Glutamatergic neuron (in vitro differentiated cells): ENCODE results near the gene HOTAIR. TPM values are rescaled to one million over a fixed set of nuclear protein-coding genes. Genes with fewer than 3 reads are reported as not detected.

ENCODE experiments used
- DNase-seq: peaks from one replicate; pipeline ENCODE4 v3.0.0; 2022
- H3K27ac Mint-ChIP-seq: one replicate; pipeline ENCODE4 v1.8.0; 2020; ENCODE audit warnings: mild to moderate bottlenecking, mixed read lengths, inconsistent platforms; ENCODE audit not compliant: unreplicated experiment
- H3K27me3 Mint-ChIP-seq: one replicate; pipeline ENCODE4 v1.8.0; 2020; ENCODE audit warnings: mild to moderate bottlenecking, moderate library complexity, mixed read lengths, inconsistent platforms; ENCODE audit not compliant: unreplicated experiment
- H3K36me3 Mint-ChIP-seq: one replicate; pipeline ENCODE4 v1.8.0; 2020; ENCODE audit warnings: mild to moderate bottlenecking, mixed read lengths, inconsistent platforms; ENCODE audit not compliant: unreplicated experiment
- H3K4me1 Mint-ChIP-seq: one replicate; pipeline ENCODE4 v1.8.0; 2020; ENCODE audit warnings: mild to moderate bottlenecking, low read depth, mixed read lengths, inconsistent platforms; ENCODE audit not compliant: unreplicated experiment
- H3K4me3 Mint-ChIP-seq: one replicate; pipeline ENCODE4 v1.8.0; 2020; ENCODE audit warnings: mild to moderate bottlenecking, mixed read lengths, inconsistent platforms; ENCODE audit not compliant: unreplicated experiment
- H3K9me3 Mint-ChIP-seq: one replicate; pipeline ENCODE4 v1.8.0; 2020; ENCODE audit warnings: mild to moderate bottlenecking, moderate library complexity, mixed read lengths, inconsistent platforms; ENCODE audit not compliant: unreplicated experiment
- total RNA-seq: library from RNA; stranded (reverse); fragmentation: NEBNext Ultra II Directional; extraction: Animal tissue kit (Norgen Biotek cat#: 25700); gene quantifications from one replicate; pipeline ENCODE4 v1.2.1, GENCODE V29; 2021; ENCODE audit not compliant: unreplicated experiment
- TF ChIP-seq, protein P1 (sequence below): fragments of 200-600 bp; sonication (generic); IDR thresholded peaks from one replicate; pipeline ENCODE4 v1.5.0; 2021; ENCODE audit not compliant: partially characterized antibody, unreplicated experiment

The HOTAIR gene
- total RNA-seq, 1 donor from 2014 or later: not detected

DNA sequence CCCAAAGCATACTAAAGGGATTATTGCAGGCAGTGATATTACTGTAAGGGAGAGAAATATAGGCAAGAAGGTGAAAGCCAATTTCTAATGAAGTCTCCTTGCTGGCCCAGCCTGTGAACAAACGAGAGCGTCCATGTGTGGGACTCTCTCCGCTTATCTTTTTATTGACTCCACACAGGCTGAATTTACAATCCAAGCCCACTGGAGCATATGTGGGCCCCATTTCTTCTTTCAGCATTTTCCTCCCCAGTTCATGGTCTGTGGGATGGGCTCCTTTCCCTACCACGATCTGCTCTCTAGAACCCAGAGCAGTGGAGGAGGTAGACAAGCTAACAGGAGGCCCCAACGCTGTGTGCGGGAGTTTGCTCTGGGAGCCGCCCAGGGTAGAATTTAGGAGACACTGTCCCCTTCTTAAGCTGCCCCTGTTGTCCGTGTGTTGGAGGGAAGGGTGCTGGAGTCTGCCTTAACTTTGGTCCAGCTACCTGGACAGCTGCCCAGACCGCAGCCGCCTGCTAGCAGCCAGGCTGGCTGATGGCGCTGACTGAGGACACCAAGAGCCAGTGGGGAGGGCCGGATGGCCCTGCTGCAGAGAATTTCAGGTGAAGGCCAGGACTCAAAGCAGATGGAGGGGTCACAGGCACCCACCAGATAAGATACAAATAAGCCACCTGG lies 5.0 kb downstream of the HOTAIR start:
- no peaks in the 10 kb centered on the region for H3K4me1 Mint-ChIP-seq
- H3K36me3 Mint-ChIP-seq: no peaks in the 10 kb centered on the region
- DNase-seq: no peak
- no peak overlapping the region for H3K27ac Mint-ChIP-seq
- no peak overlapping the region for H3K4me3 Mint-ChIP-seq
- TF ChIP-seq, protein P1, sequence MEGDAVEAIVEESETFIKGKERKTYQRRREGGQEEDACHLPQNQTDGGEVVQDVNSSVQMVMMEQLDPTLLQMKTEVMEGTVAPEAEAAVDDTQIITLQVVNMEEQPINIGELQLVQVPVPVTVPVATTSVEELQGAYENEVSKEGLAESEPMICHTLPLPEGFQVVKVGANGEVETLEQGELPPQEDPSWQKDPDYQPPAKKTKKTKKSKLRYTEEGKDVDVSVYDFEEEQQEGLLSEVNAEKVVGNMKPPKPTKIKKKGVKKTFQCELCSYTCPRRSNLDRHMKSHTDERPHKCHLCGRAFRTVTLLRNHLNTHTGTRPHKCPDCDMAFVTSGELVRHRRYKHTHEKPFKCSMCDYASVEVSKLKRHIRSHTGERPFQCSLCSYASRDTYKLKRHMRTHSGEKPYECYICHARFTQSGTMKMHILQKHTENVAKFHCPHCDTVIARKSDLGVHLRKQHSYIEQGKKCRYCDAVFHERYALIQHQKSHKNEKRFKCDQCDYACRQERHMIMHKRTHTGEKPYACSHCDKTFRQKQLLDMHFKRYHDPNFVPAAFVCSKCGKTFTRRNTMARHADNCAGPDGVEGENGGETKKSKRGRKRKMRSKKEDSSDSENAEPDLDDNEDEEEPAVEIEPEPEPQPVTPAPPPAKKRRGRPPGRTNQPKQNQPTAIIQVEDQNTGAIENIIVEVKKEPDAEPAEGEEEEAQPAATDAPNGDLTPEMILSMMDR: no peak
- peaks cover 3% of the 10 kb centered on the region for H3K9me3 Mint-ChIP-seq
- H3K27me3 Mint-ChIP-seq: peaks cover 63% of the 10 kb centered on the region

DNA sequence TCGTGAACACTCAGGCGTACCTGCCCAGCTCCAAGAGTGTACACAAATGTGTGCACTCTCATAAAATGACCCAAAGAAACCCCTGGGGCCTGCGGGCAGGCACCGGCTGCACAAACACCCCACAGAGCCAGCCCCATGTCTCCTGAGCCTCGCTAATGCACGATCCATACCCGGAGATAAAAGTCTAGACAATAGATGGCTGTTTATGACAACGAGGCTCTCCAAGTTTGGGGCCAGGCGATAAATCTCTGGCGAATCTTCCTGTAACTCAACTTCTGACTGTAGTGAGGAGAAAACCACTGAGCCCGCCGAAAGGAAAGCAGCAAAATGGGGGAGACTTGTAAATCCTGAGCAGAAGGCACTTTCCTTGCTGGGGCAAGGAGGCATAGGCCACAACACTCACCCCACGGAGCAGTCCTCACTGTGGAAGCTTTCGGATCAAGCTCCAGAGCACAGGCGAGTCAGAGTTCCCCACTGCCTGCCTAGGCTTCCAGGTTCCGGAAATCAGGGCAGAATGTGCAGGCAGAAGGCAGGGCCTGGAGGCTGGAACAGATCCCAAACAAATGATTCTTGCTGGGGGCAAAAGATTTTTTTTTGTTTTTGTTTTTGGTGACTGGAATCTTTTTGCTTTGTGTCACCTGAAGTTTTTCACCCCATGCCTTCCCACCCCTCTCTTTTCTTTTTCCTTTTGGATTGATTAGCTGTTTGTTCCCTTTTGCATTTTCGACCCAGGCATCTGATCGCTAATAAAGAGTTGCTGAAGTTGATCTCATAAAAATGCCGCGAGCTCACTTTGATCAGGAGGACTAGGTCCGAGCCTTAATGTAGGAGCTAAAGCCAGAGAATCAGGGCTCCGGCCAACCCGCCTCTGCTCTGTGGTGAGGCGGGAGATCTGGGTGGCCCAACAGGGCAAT lies 6.3 kb downstream of the HOTAIR start:
- Mint-ChIP-seq H3K27ac (no peak overlapping the region), H3K4me3 (no peak overlapping the region), H3K4me1 (no peaks in the 10 kb centered on the region), H3K9me3 (peaks cover 3% of the 10 kb centered on the region), H3K27me3 (peaks cover 69% of the 10 kb centered on the region), H3K36me3 (no peaks in the 10 kb centered on the region)
- TF ChIP-seq, protein P1: no peak
- no peak for DNase-seq

DNA sequence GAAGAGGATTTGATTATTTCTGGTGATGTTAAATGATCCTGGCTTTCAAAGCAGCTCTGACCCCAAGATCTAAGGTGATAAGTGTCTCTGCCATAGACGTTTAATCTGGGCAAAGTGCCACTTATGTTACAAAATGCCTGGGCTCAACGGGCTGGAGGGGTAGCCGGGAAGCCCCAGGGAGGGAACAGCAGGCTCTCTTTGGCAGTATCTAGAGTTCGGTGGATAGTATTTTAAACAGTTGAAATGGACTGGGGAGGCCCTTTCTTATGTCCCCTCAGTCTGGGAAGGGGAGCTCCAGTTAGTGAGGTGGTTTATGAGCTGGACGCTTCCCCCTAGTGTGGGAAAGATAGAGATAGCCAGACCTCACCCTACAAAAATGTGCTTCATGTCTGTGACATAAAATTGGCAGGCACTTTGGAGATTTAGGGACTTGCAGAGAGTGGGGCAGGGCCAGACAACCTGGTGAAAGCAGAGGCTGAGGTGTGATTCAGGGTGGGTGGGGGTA lies 7.3 kb downstream of the HOTAIR start:
- Mint-ChIP-seq H3K36me3 (no peaks in the 10 kb centered on the region), H3K27ac (no peak overlapping the region), H3K9me3 (peaks cover 3% of the 10 kb centered on the region), H3K27me3 (peaks cover 64% of the 10 kb centered on the region), H3K4me3 (no peak overlapping the region), H3K4me1 (no peaks in the 10 kb centered on the region)
- no peak for DNase-seq
- TF ChIP-seq, protein P1: no peak

DNA sequence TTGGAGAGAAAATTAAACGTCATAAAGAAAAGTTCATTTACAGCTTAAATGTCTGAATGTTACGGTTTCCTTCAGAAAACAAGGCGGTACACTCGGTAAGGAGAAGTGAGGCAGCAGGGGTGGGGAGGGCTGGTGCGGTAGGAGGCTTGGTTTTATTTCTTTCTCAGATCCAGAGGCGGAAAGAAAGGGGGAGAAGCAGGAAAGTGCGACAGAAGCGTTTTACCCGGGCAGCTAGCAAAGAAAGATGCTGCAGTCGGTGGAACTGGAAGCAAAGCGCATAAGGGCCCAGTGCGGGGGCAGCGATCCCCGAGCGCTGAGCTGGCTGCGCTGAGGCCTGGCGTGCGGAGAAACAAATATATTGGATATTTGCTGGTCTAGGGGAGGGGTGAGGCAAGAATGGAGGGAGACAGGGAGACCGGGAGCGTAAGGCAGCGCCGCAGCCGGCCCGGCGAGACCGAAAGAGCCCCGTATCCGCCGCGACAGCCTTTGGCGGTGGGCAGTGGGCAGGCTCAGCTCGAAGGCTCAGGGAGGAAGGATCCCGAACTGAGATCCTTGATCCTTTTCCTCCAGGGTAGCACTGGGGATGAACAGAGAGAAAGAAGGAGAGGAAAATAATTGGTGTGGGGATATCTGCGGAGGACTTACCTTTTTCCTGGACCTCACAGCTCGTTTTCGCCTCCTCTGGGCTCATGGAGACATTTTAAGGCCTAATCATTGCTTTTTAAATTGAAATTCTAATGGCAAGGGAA lies 8.2 kb downstream of the HOTAIR start:
- no peak for DNase-seq
- H3K36me3 Mint-ChIP-seq: no peaks in the 10 kb centered on the region
- peaks cover 60% of the 10 kb centered on the region for H3K27me3 Mint-ChIP-seq
- no peaks in the 10 kb centered on the region for H3K4me1 Mint-ChIP-seq
- no peak overlapping the region for H3K4me3 Mint-ChIP-seq
- H3K9me3 Mint-ChIP-seq: peaks cover 3% of the 10 kb centered on the region
- H3K27ac Mint-ChIP-seq: no peak overlapping the region
- TF ChIP-seq, protein P1: no peak
